Sigmoid colon (tissue), 7 donors: ENCODE data around the gene CDC7. TPM values are rescaled to one million over a fixed set of nuclear protein-coding genes. Genes with fewer than 3 reads are reported as not detected.
A peak's percentile ranks its signal among the peaks of the same experiment; 100 is the strongest.

Experiments used
- DNase-seq: peaks from one replicate; pipeline ENCODE4 v3.0.0-alpha.2; 2019
- H3K27ac ChIP-seq, 4 donors: fragments of 200-600 bp; sonication (generic); one replicate each; pipeline ENCODE4 v1.5.1; 2016 to 2019; ENCODE audit warnings: mild to moderate bottlenecking in 1 of 4
- H3K27me3 ChIP-seq, 3 donors: fragments of 200-600 bp; sonication (generic); one replicate each; pipeline ENCODE4 v1.5.1; 2019; ENCODE audit warnings: mild to moderate bottlenecking in 1 of 3
- H3K36me3 ChIP-seq, 4 donors: fragments of 200-600 bp; sonication (generic); one replicate each; pipeline ENCODE4 v1.5.1; 2016 to 2019
- H3K4me1 ChIP-seq, 4 donors: fragments of 200-600 bp; sonication (generic); one replicate each; pipeline ENCODE4 v1.5.1; 2017 to 2019
- H3K4me3 ChIP-seq, 4 donors: fragments of 200-600 bp; sonication (generic); one replicate each; pipeline ENCODE4 v1.5.1; 2017 to 2019; ENCODE audit warnings: mild to moderate bottlenecking in 2 of 4, moderate library complexity in 1 of 4
- H3K9me3 ChIP-seq, 4 donors: fragments of 200-600 bp in 3 of 4; sonication (generic) in 3 of 4; one replicate each; pipeline versions ENCODE4 v1.5.1 to v1.6.1; 2013 to 2019
- EP300 ChIP-seq, 4 donors: sonication (generic); formaldehyde crosslinking; IDR thresholded peaks; one replicate each; pipeline ENCODE4 v1.6.1; 2017; ENCODE audit warnings: antibody characterized with exemption in 4 of 4
- POLR2A ChIP-seq, 2 donors: fragments of 450-650 bp; IDR thresholded peaks; one replicate each; pipeline ENCODE4 v1.6.1; 2016; ENCODE audit warnings: antibody characterized with exemption in 2 of 2, mild to moderate bottlenecking in 2 of 2, moderate library complexity in 2 of 2
- POLR2AphosphoS5 ChIP-seq, 4 donors: sonication (generic); formaldehyde crosslinking; IDR thresholded peaks; one replicate each; pipeline ENCODE4 v1.6.1; 2017; ENCODE audit warnings: antibody characterized with exemption in 4 of 4
- WGBS, 2 donors: extraction: QIAGEN DNeasy Blood & Tissue Kit; methylation state at CpG; one replicate each; pipeline ENCODE4 v1.1.7; 2013; 5-methylcytosine and 5-hydroxymethylcytosine counted together
- intact Hi-C: fragments of 100-400 bp; cut with DNase I; formaldehyde crosslinking; loops from one replicate; pipeline ENCODE4 v1.15.1; 2023
- polyA plus RNA-seq, 3 donors: library from polyadenylated mRNA; stranded (reverse); fragments of 200-250 nt; gene quantifications; one replicate each; pipeline ENCODE4 v1.2.3, GENCODE V29; 2013
- total RNA-seq, 4 donors: library from RNA; depleted of rRNA; stranded (reverse); fragments of >200 nt; gene quantifications; one replicate each; pipeline ENCODE4 v1.1.0, GENCODE V29; 2016
- TF ChIP-seq, protein P1 (sequence below), 4 experiments: fragments of 450-650 bp in 3 of 4; fragments of 200-600 bp in 1 of 4; IDR thresholded peaks; one replicate each; pipeline ENCODE4 v1.5.1; 2016 to 2019; ENCODE audit warnings: antibody characterized with exemption in 4 of 4, mild to moderate bottlenecking in 3 of 4, moderate library complexity in 2 of 4
- donor health status: healthy with polysubstance abuse.
- donor health status: Bipolar disorder and iron deficiency.
- donor health status: healthy.

CDC7 gene
- total and polyA plus RNA-seq, 7 donors, result 0.36 to 5.1 (median 2.0) TPM

- intact Hi-C loops, result no loop called here
- Histone ChIP-seq H3K27ac (peak overlapping the region in 1 of 4 donors; percentile 25), H3K4me1 (peaks cover 0 to 23% (median 15%) of the 10 kb centered on the region in 4 donors), H3K36me3 (no peaks in the 10 kb centered on the region), H3K4me3 (no peak overlapping the region), H3K9me3 (no peaks in the 10 kb centered on the region), H3K27me3 (no peaks in the 10 kb centered on the region)
- DNase-seq, result no peak
- no peak for TF ChIP-seq EP300 (IDR thresholded peaks at IDR 0.05)
- TF ChIP-seq POLR2A (IDR thresholded peaks at IDR 0.05), result no peak
- TF ChIP-seq, protein P1, sequence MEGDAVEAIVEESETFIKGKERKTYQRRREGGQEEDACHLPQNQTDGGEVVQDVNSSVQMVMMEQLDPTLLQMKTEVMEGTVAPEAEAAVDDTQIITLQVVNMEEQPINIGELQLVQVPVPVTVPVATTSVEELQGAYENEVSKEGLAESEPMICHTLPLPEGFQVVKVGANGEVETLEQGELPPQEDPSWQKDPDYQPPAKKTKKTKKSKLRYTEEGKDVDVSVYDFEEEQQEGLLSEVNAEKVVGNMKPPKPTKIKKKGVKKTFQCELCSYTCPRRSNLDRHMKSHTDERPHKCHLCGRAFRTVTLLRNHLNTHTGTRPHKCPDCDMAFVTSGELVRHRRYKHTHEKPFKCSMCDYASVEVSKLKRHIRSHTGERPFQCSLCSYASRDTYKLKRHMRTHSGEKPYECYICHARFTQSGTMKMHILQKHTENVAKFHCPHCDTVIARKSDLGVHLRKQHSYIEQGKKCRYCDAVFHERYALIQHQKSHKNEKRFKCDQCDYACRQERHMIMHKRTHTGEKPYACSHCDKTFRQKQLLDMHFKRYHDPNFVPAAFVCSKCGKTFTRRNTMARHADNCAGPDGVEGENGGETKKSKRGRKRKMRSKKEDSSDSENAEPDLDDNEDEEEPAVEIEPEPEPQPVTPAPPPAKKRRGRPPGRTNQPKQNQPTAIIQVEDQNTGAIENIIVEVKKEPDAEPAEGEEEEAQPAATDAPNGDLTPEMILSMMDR (IDR thresholded peaks at IDR 0.05), result no peak
These were observed 51.4 kb downstream of the CDC7 start for GRCh38 chr1:91552091-91552490.

- H3K27ac ChIP-seq, result peak overlapping the region in 1 of 4 donors; percentile 25
- H3K4me1 ChIP-seq, result peaks cover 0 to 29% (median 19%) of the 10 kb centered on the region in 4 donors
- no peaks in the 10 kb centered on the region for H3K27me3 ChIP-seq
- H3K9me3 ChIP-seq, result no peaks in the 10 kb centered on the region
- WGBS, 2 donors, result 86 to 91% methylated on average over 2 of the region's 2 CpGs
- intact Hi-C loops, result no loop called here
- TF ChIP-seq POLR2A (IDR thresholded peaks at IDR 0.05) (no peak), EP300 (IDR thresholded peaks at IDR 0.05) (no peak), POLR2AphosphoS5 (IDR thresholded peaks at IDR 0.05) (no peak)
- TF ChIP-seq, protein P1 (IDR thresholded peaks at IDR 0.05), result no peak
- H3K36me3 ChIP-seq, result no peaks in the 10 kb centered on the region
- no peak for DNase-seq
- H3K4me3 ChIP-seq, result no peak overlapping the region
These were observed 51.9 kb downstream of the CDC7 start for GRCh38 chr1:91552596-91552995.

DNA sequence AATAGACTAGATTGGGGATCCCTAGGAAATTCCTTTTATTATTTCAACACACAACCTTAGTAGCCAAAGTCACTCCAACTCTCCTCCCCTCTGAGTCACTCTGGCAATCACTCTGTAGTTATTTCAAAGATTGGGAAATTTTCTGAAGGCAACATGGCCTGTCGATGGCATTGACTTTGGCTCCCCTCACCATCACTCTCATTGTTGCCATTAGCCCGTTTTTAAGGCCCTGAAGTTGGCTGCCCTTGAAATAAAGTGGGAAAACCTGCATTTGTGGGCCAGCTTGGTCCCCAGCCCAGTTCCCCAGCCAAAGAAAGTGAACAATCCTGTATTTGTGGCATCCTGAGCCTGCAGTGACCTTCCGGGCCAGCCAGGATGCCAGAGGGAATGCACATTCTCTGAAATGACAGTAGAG is 52.5 kb downstream of the CDC7 start:
- WGBS, 2 donors, result 82 to 86% methylated on average over 3 of the region's 3 CpGs
- TF ChIP-seq, protein P1 (IDR thresholded peaks at IDR 0.05), result no peak
- peak in 1 of 4 donors; percentile 32 for TF ChIP-seq POLR2AphosphoS5 (IDR thresholded peaks at IDR 0.05)
- intact Hi-C loops, result no loop called here
- no peak overlapping the region for H3K4me3 ChIP-seq
- peak overlapping the region in 1 of 4 donors; percentile 25 for H3K27ac ChIP-seq
- no peaks in the 10 kb centered on the region for H3K27me3 ChIP-seq
- no peak for DNase-seq
- H3K9me3 ChIP-seq, result no peaks in the 10 kb centered on the region
- no peaks in the 10 kb centered on the region for H3K36me3 ChIP-seq
- peaks cover 0 to 34% (median 24%) of the 10 kb centered on the region in 4 donors for H3K4me1 ChIP-seq

DNA sequence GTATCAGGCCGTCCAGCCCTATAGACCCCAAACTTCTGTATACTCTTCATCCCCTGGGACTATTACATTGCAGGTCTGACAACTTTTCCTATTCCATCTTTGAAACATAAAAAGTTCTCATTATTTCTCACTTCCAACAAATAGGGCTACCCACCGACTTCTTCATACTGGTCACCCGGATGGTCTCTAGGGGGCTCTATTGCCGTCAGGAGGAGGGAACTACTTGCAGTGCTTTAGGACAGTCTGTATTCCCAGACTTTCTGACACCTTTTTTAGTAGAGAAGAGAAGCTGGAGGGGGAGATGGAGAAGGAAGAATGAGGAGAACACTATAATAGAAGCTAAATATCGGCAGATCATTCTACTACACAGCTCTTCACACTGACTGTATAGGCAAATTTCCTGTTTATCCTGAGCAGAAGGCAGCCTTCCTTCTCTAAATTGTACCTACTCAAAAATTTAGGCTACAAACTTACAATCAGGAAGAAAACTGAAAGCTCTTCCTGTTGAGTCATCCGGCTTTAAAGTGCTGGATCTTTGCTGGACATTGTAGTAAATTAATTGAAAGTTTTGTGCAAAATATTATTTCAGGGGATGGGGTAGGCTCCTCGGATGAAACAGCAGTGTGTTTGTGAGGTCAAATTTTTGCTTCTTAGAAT is 54.6 kb downstream of the CDC7 start:
- Histone ChIP-seq H3K9me3 (no peaks in the 10 kb centered on the region), H3K4me3 (no peak overlapping the region), H3K27ac (peak overlapping the region in 2 of 4 donors; percentile 23 to 59), H3K27me3 (no peaks in the 10 kb centered on the region), H3K36me3 (no peaks in the 10 kb centered on the region), H3K4me1 (peaks cover 0 to 32% (median 24%) of the 10 kb centered on the region in 4 donors)
- TF ChIP-seq POLR2A (IDR thresholded peaks at IDR 0.05) (no peak), EP300 (IDR thresholded peaks at IDR 0.05) (no peak), POLR2AphosphoS5 (IDR thresholded peaks at IDR 0.05) (no peak)
- TF ChIP-seq, protein P1 (IDR thresholded peaks at IDR 0.05), result no peak
- DNase-seq, result no peak
- intact Hi-C loops, result no loop called here
- WGBS, 2 donors, result 52 to 75% methylated on average over 7 of the region's 7 CpGs
